HG02973 (cell line): ENCODE measurements around the gene ELMO3.

ENCODE experiments used
- ATAC-seq: cut with Tn5 transposase; IDR thresholded peaks from one replicate; pipeline ENCODE4 v1.9.1; 2021; ENCODE audit warnings: moderate library complexity; ENCODE audit not compliant: unreplicated experiment

ELMO3 gene

DNA sequence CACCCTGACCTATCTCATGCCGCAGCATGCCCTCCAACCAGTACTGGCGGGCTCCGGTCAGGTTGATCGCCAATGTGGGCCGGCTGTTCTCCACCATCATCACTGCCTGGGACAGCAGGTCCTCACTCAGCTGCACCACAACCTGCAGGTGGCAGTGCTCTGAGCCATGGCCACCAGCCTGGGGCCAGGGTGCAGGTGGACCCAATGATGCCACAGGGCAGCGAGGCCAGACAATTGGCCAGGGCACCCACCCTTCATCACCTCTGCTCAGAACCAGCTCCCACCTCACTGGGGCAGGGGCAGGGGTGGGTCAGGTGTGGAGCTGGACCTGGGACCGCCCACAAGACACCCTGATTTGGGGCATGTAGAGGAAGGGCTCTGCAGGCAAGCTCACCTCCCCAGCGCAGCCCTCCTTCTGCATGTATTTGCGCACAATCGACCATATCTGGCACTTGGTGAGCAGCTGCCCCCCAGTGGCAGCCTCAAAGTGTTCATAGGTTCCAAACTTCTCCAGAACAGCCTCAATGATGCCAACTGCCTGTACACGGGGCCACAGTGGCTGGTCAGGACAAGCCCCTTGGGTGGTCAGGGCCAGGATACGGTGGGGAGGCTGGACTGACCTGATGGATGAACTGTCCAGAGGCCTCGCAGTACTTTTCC, 19.4 kb upstream of the ELMO3 start:
- ATAC-seq: no peak

DNA sequence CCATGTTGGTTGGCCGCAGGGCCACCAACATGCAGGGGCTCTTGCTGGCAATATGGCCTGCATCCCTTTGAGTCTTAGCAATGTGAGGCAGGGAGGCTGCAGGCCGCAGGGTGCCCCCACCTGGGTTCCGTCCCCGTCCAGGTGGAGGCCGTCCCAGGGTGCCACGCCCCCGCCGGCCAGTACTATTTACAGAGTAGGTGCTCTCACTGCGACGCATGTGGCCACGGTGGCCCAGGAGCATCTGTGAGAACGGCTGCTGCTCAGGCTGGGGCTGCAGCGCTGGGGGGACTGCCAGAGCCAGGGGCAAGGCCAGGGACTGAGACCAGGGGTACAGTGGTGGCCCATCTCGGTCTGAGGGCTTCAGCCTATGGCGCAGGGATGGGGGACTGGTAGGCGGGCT, 18.8 kb upstream of the ELMO3 start:
- no peak for ATAC-seq

DNA sequence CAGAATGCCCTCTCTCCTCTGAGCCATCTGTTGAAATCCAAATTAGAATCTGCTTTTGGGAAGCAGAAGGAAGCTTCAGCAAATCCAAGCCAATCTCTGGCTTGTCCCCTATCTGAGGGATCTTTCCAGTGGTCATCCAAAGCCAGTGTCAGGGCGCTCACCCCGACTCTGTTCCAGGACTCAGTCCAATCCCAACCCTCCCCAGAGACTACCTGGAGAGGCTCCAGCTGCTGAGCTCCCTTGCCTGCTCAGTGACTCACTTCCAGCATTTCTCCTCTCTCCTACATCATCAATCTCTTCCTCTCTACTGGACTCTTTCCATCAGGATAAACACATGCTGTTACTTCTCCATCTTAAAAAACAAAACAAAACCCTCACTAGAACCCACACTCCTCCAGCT, 17.6 kb upstream of the ELMO3 start:
- ATAC-seq: no peak

DNA sequence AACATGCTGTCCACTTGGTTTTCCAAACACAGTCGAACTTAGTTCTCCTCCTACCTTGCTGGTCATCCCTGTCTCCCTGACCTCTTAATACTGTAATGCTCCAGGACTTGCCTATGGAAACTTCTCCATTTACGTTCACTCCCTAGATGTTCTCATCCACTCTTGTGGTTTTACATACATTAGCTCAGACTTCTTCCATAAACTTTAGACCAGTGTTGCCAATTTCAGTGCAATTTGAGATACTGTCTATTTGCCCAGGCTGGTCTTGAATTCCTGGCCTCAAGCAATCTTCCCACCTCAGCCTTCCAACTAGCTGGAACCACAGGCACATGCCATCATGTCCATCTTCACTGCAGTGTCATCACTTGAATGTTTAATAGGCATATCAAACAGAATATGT, 16.6 kb upstream of the ELMO3 start:
- ATAC-seq: no peak

DNA sequence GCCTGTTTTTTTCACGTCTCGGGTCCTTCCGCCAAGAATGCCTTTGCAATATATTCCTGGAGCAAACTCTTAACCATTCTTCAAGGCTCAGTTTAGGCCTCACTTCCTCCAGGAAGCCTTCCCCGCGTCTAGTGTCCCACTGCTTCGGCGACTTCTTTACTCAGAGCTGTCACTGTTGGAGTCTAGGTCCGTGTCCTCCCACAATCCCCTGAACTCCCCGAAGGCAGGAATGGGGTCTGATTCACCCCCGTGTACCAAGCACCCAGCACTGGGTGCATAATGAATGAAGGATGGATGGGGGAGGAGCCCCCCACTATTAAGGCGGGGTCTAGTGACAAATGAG, 15.7 kb upstream of the ELMO3 start:
- ATAC-seq: no peak

DNA sequence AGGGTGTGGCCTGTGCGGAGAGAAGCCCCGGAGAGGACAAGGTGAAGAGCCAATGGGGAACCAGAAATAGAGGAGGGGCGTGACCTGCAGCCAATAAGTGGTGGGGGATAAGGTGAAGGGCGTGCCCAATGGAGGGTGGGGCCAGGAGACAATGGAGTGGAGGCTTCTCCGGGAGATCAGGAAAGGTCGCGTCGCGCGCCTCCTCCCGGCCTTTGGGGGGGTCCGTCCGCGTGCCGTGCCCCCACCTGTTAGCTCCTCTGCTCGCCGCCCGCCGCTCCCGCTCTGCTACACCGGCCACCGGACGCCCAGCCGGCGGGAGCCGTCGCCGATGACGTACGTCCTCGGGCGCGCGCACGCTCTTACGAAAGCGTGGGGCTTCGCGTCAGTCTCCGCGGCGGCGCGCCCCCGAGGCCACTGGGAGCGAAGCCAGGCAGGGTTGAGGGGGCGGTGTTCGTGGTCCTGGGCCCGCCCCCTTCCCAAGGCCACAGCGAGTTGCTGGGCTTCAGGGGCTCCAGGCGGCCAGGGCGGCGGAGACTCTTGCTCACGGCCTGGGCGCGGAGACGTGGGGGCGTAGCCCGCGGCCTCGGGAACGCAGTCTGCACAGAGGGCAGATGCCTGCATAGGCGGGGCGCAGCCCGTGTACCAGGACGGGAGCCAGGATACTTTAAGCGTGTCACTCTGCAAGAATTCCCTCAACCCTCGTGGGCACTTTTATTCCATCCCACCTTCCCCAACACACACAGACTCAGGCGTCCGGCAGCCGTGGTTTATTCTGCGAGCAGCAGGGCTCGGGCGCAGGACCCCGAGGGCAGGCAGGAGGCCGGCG, 15.1 kb upstream of the ELMO3 start, which contains the start of gene MATCAP1:
TSS of gene MATCAP1 (minus strand) at position 337 of the 826 bp plus-strand sequence. CDS start 3,353 bp downstream, outside the sequence.
- ATAC-seq: peak; percentile 83

DNA sequence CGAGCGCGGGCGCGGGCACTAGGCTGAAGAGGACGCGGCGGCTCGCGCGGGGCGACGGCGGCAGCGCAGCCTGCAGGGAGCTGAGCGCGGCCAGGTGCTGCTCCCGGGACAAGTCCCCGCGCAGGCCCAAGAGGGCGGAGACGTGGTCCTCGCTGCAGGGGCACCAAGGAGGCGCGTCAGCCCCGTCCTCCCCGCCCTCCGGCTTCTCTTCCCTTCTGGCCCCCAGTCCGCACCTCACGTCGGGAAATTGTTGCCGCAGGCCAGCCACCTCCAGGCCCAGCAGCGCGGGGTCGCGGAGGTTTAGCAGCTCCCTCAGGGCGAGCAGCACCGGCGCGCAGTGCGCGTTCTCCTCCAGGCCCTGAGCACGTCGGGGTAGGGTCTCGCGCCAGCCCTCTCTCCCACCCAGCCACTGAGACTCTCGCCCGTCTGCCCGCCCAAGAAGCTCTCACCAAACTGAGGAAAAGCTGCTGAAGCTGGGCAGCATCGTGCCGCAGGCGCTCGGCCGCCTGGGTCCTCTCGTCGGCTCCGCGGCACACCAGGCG, 14.4 kb upstream of the ELMO3 start:
- ATAC-seq: peak; percentile 10

DNA sequence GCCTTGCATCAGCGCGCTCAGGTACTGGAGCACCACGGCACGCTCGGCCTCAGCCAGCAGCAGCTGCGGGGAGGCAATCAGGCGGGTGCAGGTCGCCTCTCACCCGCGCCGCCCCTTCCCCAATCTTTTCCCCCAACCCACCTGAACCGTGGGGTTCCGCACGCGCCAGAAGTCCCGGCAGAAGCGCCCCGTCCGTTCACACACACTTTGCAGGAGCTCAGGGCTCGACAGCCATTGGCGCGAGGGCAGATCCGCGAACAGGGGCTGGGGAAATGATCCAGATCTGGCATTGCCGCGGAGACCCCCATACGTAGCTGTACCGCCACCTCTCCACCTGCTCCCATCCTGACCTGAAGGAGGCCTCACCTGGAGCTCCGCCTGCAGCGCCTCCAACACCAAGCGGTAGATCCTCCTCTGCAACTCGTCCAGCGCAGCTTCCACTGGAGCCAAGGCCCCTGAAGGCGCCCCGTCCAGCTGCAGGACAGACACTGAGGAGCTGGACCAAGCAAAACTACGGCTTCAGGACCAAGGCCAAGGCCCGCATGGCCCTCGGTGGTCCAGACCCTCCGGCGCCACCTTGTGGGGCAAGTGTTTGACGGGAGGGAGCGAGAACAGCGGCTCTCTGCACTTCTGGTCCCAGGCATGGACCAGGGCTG, 13.8 kb upstream of the ELMO3 start:
- no peak for ATAC-seq

DNA sequence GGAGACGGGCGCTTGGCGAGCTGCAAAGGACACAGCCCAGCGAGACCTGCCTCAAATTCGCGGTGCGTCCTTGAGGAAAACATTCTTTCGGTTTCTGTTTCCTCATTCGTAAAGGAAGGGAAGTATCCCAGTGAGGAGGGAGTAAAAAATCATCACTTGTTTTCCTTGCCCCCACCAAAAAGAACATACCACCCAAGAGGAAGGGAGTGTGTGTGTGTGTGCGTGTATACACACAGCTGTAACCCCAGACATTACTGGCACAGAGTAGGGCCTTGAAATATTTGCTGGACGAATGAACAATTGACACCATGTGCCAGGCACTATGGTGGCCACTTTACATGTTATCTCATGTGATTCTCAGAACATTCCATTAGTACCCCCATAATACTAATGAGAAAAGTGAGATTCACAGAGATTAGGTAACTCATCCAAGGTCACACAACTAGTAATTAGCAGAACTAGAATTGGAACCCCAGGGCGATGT, 13.2 kb upstream of the ELMO3 start:
- ATAC-seq: no peak

DNA sequence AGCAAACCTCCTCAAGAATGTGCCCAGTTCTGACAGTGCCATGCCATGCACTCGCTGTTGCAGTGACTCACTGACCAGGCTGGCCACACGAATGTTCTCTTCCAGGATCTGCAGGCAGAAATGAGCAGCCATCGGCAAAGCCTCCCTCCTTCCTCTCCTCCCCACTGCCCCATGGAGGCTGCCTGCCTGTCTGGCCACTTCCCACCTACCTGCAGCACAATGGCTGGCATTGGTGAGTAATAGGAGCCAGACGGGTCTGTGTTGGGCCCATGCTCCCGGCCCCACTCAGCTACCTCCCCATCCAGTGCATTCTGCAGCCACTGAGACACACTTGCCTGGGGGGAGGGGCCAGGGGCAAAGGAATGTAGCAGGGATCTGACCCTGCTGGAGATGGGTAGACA, 12.4 kb upstream of the ELMO3 start:
- no peak for ATAC-seq

DNA sequence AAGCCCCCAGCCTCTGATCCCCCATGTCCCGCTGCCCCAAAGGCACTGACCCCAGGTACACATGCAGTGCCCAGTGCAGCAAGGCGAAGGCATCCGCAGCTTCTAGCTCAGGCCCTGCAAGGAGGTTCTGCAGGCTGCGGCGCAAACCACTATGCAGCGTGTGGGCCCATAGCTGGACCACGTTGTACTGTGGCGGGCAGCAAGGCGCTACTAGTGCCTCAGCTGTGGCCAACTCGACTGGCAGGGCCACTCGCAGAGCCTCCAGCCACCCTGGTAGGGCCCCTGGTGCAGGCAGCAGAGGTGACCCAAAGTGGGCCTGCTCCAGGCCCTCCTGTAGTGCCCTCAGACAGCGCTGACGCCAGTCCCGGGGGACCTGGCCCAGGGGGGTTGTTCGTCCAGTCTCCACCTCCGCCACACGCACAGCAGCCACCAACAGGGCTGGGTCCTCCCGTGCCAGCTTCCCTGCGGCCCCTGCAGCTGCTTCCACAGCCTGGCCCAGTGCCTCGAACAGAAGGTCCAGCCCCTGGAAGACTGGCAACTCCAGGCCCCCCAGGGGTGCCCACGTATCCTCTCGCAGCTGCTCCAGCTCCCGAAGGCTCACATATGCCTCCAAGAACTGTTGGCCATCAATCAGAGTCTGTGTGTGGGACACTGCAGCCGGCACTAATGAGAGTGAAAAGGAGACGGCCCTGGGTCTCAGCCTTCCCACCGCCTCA, 11.6 kb upstream of the ELMO3 start:
- ATAC-seq: no peak

DNA sequence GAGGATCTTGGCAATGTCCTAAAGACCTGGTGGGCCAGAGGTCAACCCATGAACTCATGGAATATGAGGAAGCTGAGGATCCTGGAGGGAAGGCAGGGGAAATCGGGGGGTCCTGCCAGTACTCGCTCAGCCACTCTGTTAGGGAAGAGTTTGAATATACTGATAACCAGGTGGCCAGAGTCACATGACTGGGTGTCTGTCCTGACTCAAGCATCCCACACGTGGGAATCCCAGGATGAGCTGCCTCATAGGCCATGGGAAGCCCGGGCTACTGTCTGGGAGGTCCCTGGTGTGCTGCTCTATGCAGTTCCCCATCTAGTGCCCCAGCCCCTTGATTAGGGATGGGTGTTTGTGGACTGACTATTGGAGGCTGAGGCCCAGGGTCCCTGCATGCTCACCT, 10.6 kb upstream of the ELMO3 start:
- no peak for ATAC-seq

DNA sequence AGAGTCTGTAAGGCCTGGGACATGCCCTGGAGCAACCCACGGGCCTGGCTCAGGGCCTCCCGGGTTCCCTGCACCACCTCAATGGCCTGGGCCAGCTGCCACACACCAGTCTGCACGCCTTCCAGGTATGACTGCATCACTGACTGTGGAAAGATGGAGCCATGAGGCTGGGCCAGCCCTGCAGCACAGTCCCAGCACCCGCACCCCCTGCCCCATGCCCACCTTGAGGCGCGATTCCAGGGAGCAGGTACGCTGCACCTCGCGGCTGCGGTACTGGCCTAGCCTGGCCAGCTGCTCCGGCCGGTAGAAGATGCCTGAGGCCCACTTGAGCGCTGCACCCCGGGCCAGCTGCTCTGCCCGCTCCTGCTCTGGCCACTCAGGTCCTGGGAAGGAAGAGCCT, 10.1 kb upstream of the ELMO3 start:
- ATAC-seq: no peak

DNA sequence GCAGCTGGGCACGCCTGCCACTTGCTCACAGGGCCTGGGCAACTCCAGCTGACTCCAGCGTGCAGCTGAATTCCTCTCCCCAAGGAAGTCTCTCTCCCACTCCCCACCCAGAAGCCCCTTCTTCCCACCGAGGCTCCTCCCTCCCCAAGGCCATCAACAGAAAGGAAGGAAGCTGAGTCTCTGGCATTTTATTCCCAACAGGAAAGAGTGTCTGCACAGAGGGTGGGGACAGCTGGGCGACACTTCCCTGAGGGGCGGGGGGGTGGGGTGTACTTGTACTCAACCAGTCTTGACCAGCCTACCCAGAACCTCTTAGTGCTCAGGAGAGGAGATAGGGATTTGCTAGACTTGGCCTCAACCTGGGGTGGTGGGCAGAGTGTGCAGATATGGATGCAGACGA, 8.9 kb upstream of the ELMO3 start, which contains the start of gene EXOC3L1:
TSS of gene EXOC3L1 (minus strand) at position 96 of the 400 bp plus-strand sequence. CDS start 460 bp downstream, outside the sequence.
- no peak for ATAC-seq

DNA sequence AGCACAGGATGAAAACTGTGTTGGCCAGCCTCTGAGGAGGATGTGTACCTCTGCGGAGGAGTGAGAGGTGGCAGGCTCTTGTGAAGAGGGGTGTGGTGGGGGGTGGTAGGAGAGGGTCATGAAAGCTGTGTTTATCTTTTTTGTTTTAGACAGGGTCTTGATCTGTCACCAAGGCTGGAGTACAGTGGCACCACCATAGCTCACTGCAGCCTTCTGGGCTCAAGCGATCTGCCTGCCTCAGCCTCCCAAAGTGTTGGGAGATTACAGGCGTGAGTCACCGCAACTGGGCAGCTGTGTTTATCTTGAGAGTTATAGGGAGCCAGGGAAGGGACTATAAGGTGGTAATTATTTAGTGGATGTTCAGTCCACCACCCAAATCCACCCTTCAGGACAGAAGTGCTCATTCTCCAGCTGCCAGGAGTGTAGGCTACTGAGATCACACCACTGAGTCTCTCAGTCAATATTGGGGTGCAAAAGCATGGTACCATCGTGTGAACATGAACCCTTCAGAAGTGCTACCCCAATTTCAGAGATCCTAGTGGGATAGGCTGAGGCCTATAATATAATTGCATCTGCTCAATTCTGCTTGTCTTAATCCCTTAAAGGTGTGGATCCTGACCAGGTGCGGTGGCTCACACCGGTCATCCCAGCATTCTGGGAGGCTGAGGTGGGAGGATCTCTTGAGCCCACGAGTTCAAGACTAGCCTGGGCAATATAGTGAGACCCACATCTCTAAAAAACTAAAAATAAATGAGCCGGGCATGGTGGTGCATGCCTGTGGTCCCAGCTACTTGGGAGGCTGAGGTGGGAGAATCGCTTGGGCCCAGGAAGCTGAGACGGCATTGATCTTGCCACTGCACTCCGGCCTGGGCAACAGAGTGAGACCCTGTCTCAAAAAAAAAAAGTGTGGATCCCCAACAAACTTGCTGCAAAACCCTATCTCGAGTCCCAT, 8.2 kb upstream of the ELMO3 start:
- no peak for ATAC-seq

DNA sequence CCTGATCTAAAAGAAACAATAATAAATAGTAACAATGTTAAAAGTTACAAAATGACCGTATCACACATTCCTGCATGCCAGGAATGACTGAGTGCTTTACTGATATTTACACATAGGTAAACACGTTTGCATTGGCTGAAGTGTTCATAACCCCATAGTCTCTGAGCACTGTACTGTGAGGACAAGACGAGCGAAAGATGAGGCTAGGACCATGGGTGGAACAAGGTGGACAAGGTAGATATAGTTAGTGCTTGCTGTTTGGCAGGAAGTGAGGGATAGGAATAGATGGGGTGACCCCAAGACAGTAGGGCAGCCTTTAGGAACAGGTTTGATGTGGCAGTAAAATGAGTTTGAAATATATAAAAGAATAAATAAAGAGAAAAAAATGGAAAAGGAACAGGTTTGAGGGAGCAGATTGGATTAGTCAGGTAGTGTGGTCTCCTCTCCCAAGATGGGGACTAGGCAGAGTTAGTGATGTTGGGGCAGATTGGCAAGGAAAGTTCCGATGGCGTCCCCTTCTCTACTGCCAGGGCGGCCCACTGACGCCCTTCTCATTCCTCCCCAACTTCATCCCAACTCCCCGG, 7.4 kb upstream of the ELMO3 start:
- ATAC-seq: no peak

DNA sequence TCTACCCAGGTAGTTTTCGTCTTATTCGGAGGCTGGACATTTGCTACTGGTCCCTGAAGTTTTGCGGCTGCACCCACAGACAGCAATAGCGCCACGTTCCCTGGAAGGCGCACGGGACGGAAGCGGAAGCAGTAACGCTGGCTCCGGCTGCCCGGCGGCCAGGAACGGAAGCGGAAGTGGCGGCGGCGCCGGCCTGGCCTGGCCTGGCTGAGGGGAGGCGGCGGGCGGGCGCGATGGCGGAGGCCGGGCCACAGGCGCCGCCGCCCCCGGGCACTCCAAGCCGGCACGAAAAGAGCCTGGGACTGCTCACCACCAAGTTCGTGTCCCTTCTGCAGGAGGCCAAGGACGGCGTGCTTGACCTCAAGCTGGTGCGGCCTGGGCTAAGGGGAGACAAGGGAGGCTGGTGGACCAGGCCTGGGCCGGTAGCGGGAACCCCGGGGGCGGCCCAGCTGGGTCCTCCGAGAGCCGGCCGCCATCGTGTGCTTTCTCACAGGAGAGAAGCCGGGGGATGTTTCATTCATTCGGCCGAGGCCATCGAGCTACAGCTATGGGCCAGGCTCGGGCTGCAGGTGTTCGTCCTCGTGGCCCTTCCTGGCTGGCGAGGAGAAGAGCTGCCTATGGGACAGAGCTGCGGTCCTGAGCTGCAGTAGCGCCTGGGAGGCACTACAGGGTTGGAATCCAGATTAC, 6.8 kb upstream of the ELMO3 start, which contains the start of gene E2F4:
TSS of gene E2F4 (plus strand) at position 161 of the 687 bp plus-strand sequence. CDS start at position 234, 73 bp downstream.
- ATAC-seq: peak; percentile 87

DNA sequence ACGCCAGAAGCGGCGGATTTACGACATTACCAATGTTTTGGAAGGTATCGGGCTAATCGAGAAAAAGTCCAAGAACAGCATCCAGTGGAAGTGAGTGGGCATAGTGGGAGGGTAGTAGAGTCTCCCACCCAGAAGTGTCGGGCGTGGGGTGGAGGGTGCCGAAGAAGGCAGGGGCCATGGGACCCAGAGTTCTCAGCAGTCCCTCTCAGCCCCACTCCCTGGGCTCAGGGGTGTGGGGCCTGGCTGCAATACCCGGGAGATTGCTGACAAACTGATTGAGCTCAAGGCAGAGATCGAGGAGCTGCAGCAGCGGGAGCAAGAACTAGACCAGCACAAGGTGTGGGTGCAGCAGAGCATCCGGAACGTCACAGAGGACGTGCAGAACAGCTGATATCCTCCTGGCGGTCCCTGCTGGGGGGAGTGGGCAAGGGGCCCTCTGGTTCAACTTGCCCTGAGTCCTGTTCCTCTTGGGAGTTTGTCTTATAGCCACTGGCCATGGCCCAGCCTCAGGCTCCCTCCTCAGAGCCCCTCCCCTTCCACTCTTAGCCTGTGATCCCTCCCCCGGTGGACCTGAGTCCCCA, 6.1 kb upstream of the ELMO3 start:
- ATAC-seq: no peak
